HL-60/S4 treated with retinoic acid at 250 ng/mL for 4 days and 3 days (cell line): ENCODE results near the gene RNF220.
"Not testable (repeated sequence)": the region's sequence is repeated elsewhere in the genome, so short reads cannot be mapped to it uniquely, and the experiment has no call there.

Source experiments
- in situ Hi-C: fragments of 300-500 bp; cut with MboI; formaldehyde crosslinking; loops from 2 replicates; pipeline ENCODE4 v1.7.0; 2022; ENCODE audit warnings: low sequenced_read_pairs

Gene RNF220

DNA sequence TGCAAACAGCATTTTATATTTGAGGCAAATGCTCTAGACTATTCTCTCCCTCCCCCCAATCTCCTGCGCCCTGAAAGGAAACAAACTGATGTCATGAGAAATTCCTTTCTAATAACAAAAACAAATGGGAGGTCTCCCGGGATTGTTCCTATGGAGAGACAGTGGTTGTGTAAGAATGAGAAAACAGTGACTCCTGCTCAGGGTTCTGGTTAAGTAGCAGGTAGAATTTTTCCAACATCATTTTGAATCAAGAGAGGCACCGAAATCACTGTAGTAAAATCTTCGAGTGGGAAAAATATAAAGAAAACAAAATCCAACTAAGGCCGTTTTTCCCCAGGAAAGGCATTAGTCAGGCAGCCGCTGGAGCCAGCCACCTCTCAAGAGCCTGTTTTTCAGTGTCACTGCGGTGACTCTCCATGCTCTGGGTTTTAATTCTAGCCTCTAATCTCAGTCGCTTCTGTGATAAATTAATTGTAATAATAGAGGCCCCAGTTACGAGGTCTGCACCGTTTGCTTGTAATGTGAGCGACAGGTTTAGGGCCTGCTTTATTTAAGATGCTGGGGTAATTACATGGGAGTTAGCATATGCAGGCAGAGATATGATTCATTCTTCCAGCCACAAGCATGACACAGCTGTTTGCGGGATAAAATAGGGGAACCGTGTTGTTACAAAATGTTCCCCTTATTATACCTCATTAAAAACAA is 80.3 kb downstream of the RNF220 start:
- in situ Hi-C loops, result no loop called here

DNA sequence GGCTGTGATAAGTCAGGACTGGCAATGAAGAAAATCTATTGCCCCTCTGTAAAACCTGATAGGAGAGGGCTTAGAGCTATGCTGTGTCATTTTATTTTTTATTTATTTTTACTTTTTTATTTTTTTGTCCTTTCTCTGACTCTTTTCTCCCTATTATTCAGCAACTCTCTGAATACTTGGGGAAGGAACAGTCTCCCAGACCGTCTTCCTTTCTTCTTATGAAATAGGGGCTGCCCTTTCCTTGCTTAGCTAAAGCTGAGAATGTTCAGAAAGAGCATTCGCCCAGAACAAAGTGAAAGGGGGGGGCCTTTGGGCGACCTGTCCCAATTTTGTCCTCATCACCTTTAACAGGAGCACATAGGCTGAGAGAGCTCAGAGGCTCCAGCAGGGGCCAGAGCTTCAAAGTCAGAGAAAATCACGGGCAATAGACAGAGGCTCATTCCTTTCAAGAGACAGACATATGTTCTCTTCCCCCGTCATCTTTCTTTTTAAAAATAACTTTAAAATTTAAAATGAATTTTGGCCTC is 80.9 kb downstream of the RNF220 start:
- in situ Hi-C loops, result no loop called here

DNA sequence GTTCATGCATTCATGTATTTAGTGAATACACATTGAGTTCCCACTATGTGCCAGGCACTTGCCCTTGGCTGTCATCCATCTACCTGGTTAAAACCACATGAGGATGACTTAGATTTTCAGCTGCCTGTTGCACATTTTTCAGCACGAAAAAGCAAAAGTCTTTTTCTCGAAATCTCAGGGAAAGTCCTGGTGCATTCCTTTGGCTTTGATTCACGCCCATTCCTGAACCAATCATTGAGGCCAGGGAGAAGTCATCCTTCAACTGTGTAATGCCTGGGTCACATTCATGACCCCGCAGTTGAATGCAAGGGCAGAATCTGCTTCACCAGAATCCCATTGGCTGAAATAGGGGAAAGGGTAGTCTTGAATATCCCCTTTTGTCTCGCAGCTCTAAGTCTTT is 84.4 kb downstream of the RNF220 start:
- in situ Hi-C loops, result no loop called here

DNA sequence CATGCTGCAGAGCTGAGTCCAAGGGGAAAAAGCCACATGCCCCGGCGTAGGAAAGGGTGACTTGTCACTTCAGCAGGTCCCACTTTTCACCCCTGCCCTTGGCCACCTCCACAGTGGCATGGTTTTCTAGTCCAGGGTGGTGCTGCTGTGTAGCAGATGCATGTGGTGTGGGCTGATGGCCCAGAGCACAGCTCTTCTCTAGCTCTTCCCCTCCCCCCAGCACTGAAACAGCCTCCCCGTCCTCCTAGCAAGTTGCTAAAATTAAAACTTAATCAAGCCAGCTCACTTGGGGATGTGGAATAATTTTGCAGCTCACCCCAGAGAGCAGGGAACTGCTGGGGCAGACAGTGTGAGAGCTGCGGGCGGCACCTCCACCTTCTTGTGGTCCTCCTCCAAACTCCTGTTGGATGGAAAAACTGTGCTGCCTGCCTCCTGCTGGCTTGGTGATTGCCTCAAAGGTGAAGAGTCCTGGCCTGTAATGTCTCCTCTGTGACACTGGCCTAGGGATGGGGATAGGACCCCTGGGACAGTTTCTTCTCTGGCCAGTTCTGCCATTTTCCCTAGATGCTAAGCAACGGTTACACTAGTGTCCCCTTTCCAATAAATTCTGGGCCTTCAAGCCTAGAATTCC is 91.6 kb downstream of the RNF220 start:
- in situ Hi-C loops, result no loop called here

DNA sequence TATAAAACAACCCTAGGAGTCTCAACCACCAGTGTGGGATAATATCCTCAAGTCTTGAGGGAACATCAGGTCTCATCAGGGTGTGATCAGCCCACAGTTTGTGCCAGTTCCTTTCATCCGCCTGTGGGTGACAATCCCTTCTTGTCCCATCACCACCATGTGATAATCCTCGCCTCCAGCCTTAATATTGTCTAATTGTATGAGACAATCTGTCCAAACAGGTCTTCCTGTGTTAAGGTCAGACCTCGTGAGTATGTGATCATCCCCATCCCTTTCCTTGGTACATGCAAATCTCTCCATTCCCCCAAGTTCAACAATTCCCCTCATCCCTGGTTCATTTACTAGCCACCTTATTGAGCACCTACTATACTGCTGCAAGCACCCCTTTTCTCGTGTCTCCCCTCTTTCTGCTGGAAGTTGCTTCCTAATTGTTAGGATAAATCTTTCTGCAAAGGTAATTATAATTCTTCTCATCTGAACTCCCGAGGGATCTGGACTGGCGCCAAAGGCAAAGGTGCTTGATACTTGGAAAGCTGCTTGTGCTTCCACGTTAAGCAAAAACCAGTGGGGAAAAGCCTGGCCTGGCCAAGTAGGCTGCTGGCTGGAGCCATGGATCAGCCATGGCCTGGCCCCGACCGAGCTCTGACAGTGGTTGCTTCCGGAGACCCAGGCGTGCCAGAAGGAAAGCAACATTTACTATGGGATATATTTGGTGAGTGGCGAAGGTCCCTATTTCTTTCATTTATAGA is 92.5 kb downstream of the RNF220 start:
- in situ Hi-C loops, result no loop called here

DNA sequence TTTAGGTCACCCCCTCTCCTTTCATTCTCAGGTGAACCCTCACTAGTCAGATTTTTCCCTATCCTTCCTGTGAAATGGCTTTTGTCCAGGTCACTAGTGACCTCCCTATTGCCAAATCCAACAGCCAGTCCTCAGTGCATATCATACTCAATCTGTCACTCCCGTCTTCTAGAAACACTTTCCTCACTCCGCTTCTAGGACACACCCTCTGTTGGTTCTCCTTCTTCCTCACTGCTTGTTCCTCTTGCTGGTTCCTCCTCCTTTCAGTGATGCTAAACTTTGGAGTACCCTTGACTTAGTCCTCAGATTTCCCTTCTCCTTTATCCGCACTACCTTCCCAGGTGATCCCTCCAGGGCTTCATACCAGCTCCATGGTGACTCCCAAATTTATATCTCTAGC is 94.3 kb downstream of the RNF220 start:
- in situ Hi-C loops, result no loop called here

DNA sequence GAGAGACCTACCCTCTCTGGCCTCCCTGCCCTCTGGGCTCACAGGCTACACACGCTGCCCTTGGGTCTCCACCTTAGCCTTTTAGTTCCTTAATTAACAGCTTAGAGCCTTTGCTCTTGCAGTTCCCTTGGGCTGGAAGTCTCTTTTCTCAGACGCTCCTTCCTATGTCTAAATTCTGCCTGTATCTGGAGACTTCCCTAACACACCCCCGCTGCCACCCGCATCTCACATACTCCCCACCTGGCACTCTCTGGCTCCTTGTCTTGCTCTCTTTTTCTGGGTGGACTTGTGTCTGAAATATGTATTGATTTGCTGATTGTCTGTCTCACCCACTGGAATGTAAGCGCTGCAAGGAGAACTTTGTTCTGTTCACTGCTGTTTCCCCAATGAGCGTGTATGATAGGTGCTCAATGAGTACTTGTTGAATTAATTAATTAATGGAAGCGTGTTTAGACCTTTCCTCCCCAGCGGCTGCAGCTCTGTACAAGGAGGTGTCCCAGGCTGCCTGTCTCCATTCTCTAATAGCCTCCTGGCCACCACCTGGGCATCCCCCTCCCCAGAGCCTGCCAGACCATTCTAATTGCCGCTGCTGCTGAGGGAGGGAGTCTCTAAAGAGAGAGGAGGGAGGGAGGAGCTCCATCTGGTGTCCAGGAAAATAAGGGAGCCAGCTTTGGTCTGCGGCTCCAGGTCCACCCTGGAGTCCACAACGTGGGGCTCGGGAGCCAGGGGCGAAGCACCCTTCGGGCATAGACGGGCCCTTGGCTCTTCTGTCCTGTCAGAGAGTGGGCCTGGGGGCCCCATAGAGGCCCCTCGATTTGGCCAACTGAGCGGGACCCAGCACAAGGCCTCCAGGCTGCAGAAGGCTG is 95.4 kb downstream of the RNF220 start:
- in situ Hi-C loops, result no loop called here

DNA sequence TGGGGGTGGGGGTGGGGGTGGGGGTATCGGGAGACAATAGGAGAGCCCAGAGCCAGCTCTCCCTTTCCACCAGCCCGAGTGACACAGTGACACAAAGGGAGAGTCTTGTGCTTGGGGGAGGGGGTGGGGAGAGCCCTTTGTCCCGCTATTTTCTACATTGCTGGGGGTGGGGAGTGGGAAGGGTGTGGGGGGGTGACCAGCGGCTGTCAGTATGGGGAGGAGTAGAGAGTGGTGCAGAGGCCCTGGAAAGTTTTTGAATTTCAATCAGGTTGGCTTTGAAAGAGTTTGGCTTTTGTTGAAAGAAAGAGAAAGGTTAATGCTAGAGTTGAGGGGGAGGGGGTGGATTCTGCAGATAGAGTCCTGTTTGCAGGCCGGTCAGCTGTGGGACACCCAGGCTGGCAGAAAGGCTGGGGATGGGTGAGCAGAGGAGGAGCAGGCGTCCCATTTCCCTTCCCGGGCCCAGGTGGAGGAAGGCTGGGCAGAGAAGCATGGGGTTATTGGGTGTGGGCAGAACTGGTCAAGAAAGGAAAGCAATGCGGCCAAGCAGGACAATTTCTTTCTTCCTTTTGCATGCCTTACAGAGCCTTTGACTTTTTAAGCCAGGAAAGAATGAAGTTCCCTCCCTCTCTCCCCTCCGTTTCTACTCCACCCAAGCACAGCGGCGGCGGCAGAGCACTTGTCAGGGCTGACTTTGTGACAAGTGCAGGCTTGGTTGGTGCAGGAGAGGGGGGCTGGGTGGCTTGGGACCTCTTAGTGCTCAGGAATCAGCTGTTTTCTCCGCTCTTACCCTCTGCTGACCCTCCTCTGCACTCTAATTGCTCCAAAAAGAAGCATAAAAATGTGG is 96.2 kb downstream of the RNF220 start:
- in situ Hi-C loops, result no loop called here

DNA sequence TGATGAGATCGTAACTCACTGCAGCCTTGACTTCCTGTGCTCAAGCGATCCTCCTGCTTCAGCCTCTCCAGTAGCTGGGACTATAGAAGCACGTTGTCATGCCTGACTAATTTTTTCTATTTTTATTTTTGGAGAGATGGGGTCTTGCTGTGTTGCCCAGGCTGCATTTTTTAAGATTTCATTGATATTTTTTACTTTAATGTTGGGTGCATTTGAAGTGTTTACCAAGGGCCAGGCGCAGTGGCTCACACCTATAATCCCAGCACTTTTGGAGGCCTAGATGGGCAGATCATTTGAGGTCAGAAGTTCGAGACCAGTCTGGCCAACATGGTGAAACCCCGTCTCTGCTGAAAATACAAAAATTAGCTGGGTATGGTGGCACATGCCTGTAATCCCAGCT is 97.8 kb downstream of the RNF220 start:
- in situ Hi-C loops, result not testable (repeated sequence)

DNA sequence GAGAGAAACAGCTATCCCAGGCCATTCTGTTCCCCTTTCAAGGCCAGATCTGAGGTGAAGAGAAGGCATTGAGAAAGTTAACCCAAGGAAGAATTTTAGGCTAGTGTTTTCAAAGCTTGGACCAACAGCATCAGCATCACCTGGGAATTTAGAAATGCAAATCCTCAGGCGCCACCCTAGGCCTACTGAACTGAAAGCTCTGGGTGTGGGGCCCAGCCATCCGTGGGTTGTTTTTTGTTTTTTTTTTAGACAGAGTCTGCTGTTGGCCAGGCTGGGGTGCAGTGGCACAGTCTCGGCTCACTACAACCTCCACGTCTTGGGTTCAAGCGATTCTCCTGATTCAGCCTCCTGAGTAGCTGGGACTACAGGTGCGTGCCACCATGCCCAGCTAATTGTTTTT is 98.6 kb downstream of the RNF220 start:
- in situ Hi-C loops, result no loop called here

DNA sequence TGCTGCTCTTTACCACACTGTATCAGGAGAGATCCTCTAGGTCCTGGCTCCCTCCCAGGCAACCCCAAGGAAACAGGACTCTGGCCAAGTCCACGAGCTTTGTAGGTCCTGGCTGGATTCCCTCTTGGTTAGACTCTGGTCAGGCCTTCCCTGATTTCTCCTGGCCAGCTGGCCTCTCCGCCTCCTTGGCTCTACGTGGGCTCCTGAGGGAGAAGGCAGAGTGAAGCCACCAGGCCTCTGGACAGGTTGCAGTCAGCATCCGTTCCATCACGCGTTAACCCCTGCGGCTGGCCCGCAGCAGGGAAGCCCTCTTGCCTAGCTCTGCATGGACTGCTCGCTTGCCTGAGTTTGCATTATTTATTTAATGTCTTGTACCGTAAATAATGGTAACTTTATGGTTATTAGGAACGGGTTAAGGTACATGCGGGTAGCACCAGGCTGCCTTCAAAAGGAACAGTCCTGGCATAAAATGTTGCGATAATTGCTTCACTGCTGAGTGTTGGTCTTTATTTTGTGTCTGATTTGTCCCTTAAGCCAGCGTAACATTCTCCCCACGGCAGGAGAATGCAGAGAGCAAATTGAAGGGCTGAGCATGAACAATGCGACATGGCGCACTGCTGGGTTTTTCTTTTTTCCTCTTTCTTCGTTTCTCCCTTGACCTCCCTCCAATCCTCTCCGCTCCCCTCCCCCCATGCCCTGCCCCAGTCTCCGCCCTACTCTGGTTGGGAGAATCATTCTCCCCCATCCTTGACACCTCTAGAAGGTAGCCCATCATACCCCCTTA is 100.3 kb downstream of the RNF220 start:
- in situ Hi-C loops, result no loop called here

DNA sequence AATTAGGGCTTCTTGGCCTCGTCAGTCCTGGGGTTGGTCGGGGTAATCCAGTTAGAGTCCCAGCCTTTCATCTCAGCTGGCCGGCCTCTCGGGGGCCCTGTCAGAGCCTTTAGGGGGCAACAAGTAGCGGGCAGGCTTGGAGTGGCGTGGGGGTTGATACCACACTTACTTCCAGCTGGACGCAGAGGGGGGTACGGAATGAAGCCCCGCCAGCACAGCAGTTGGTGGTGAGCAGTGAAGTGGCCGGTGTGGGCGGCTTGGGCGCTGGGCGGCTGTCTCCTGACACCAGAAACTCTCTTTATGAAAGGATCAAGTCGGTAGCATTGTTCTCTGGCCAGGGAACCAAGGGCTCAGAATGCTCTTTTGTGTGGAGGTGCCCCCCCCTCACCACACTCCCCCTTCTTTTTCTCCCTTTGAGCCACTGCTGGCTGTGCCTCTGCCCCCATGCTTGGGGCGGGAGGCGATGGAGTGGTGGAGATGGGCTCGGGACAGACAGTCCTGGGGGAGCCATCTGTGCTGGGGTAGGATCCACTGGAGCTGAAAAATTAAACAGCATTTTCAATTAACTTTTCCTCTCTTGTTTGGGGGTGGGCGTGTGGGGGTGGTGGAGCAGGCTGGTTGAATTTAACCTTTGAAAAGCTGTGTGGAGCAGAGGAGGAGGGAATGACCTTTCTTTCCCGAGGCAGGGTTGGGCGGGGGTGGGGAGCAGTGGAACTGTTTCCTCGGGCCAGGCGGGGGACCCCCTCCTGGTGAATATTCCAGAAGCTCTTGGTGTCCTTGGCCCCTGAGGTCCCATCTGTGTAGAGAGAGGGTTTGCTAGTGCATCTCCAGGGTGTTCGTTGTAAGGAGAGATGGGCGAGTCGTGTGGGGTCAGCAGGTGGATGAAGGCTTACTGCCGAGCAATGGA is 102.7 kb downstream of the RNF220 start:
- in situ Hi-C loops, result no loop called here

DNA sequence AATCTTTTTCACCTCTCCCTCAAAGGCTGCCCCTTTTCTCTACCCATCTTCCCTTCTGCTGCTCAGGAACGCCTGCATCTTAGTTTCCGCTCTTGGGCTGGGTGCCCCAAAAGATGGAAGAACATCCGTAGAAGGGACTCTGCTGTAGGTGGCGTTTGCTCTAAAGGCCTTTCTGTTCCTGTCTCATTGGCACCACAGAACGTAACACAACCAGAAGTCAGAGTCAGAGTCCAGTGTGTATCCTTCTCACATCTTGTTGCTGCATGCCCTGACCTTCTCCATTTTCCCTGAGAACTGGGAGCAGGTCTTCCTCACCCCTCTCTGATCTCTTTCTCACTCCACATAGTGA is 103.3 kb downstream of the RNF220 start:
- in situ Hi-C loops, result no loop called here

DNA sequence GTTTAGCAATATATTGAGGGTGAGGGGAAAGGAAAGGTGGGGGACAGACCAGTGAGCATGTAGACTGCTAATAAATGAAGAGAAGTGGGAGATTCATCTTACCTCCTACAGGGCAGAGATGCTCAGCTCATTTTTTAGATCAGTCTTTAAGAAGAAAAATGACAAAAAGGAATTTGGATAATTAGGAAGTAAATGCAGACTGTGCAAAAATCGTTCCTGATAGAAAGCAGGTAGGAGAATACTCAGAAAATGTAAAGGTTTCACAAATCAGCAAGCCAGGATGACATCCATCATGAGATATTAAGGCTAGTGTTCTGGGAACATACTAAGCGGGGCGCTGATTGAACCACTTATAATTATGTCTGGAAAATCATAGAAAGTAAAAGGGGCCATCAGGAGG is 106.3 kb downstream of the RNF220 start:
- in situ Hi-C loops, result no loop called here

DNA sequence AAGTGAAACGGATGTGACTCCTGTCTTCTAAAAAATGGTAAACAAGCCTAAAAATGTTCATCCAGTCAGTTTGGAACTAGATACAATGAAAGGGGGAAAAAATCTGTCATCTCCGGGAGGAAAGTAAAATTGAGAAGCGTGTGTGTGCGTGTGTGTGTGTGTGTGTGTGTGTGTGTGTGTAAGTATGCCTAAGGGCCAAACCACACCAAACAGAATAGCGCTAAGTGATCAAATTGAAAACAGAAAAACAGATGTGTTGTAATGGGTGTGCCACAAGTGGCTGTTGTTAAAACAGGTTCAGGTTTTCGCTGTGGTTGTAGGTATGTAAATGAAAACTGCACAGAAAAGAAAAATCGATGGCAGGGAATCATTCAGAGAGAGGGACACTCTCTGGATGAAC is 106.7 kb downstream of the RNF220 start:
- in situ Hi-C loops, result no loop called here

DNA sequence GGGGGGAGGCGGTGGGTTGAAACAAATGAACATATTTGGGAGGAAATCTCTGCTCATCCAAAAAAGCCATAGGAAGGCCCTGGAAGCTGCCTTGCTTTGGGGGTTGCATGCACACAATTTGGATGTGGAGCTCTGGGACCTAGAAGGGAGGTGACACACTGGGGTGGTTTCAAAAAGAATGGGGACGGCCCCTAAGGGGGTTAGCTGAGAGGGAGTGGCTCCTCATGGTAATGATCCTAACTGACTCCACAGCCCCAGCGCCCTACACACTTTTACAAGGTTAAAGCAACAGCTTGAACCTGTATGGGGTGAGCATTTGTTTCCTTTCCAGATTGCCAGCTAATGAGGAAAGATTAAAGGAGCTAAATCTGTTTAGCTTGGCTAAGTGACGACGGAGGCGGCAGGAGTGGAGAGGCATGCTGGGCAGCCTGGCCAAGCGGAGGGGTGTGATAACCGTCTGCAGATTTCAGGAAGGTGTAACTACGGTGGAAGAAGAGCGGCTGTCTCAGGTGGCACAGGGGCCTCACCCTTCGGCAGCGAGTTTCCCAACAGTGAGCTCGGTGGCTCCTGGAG is 107.3 kb downstream of the RNF220 start:
- in situ Hi-C loops, result no loop called here

DNA sequence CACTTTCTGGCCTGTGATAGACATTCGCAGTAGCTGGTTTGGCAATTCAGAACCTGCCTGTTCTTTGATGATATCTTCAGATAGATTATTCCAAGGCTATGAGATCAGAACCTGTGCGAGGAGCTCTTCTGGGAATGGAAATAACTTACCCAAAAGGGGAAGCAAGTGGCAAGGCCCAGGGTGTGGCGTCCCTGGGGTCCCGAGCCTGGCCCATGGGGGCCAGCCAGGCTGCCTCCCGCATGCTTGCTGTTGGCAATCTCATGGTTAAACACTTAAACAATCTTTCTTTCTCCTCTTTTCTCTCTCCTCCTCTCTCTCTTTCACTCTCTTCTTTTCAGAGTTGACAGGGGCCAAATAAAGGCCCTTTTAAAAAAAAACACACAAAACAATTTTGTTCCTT is 108.1 kb downstream of the RNF220 start:
- in situ Hi-C loops, result no loop called here

DNA sequence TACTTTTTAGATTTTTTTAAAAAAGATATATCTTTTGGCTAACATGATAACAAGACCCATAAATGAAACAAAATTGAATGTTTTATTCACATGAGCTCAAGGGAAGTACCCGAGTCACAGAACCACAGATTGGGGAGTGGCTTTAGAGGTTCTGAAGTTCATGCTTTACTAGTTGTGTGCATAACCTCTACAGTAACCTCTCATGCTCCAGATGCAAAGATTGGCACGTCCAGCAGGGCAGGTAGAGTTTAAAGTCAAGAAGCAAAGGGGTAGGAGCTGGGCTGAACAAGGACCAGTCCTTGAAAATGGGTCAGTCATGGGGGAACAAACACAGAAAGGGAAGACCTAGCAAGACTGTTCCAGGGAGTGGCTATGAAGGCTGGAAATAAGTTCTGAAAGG is 109.6 kb downstream of the RNF220 start:
- in situ Hi-C loops, result no loop called here
